Ovary (tissue), 3 donors: ENCODE data around the gene GTPBP6.

ENCODE experiments used
- CTCF ChIP-seq, 3 donors: fragments of 450-650 bp in 2 of 3; fragments of 200-600 bp in 1 of 3; IDR thresholded peaks; one replicate each; pipeline versions ENCODE4 v1.5.1 to v1.8.0; 2016 to 2022; ENCODE audit warnings: antibody characterized with exemption in 3 of 3, mild to moderate bottlenecking in 1 of 3
- POLR2A ChIP-seq: fragments of 450-650 bp; IDR thresholded peaks from one replicate; pipeline ENCODE4 v1.6.1; 2017; ENCODE audit warnings: antibody characterized with exemption, mild to moderate bottlenecking, moderate library complexity
- donor health status: DM: no; HTN: no; CAD: no.

- TF ChIP-seq CTCF (IDR thresholded peaks at IDR 0.05) (no peak), POLR2A (no peak)
Measured at GRCh38 chrX:298993-299392, 19.6 kb downstream of the GTPBP6 start.
